Adrenal gland (tissue), 12 donors: ENCODE results near the gene MFAP3L. TPM values are rescaled to one million over a fixed set of nuclear protein-coding genes. Genes with fewer than 3 reads are reported as not detected.

Experiments
- DNase-seq, 7 donors: peaks; one replicate each; pipeline ENCODE4 v3.0.0-alpha.2; 2019 to 2020
- H3K27ac ChIP-seq, 5 donors: fragments of 200-600 bp; sonication (generic) in 4 of 5; 1 replicate in 3 of 5; 2 replicates in 2 of 5; pipeline versions ENCODE4 v1.5.1 to v1.8.0; 2016 to 2020; ENCODE audit warnings: mild to moderate bottlenecking in 1 of 5
- H3K27me3 ChIP-seq: fragments of 200-600 bp; 2 replicates; pipeline ENCODE4 v1.8.0; 2021
- H3K36me3 ChIP-seq, 2 donors: fragments of 200-600 bp; replicated peaks in 1 of 2; 1 replicate in 1 of 2; 2 replicates in 1 of 2; pipeline versions ENCODE4 v1.5.1 to v1.8.0; 2018 to 2022
- H3K4me1 ChIP-seq, 2 donors: fragments of 200-600 bp; replicated peaks in 1 of 2; 1 replicate in 1 of 2; 2 replicates in 1 of 2; pipeline versions ENCODE4 v1.5.1 to v1.8.0; 2018 to 2021
- H3K4me3 ChIP-seq, 4 donors: fragments of 200-600 bp; sonication (generic) in 3 of 4; one replicate each; pipeline ENCODE4 v1.5.1; 2016 to 2018
- H3K9me3 ChIP-seq, 3 donors: fragments of 200-600 bp; sonication (generic) in 1 of 3; replicated peaks in 1 of 3; 1 replicate in 2 of 3; 2 replicates in 1 of 3; pipeline versions ENCODE4 v1.5.1 to v1.8.0; 2016 to 2021
- CTCF ChIP-seq, 6 experiments: fragments of 450-650 bp in 4 of 6; fragments of 200-600 bp in 2 of 6; sonication (generic) in 1 of 6; IDR thresholded peaks; 1 replicate in 5 of 6; 2 replicates in 1 of 6; pipeline versions ENCODE4 v1.5.1 to v1.8.0; 2016 to 2021; ENCODE audit warnings: antibody characterized with exemption in 6 of 6, mild to moderate bottlenecking in 2 of 6, moderate library complexity in 1 of 6
- POLR2A ChIP-seq, 2 donors: fragments of 450-650 bp; IDR thresholded peaks; one replicate each; pipeline ENCODE4 v1.6.1; 2017; ENCODE audit warnings: antibody characterized with exemption in 2 of 2, mild to moderate bottlenecking in 2 of 2, moderate library complexity in 1 of 2
- WGBS, 4 donors: extraction: QIAGEN DNeasy Blood & Tissue Kit in 2 of 4; methylation state at CpG; one replicate each; pipeline versions ENCODE4 v1.1.5 to v1.1.7; 2013 to 2017; 5-methylcytosine and 5-hydroxymethylcytosine counted together
- intact Hi-C, 2 donors: fragments of 100-400 bp; cut with DNase I; formaldehyde crosslinking; loops; one replicate each; pipeline versions ENCODE4 v1.14.1 to v1.15.0; 2022 to 2023
- polyA plus RNA-seq, 3 donors: library from polyadenylated mRNA; stranded (reverse); fragments of 200-250 nt in 2 of 3; fragments of 350-450 nt in 1 of 3; fragmentation: Illumina TruSeq in 1 of 3; extraction: RNeasy Lipid Tissue Mini Kit (QIAGEN cat#74804) in 1 of 3; gene quantifications; one replicate each; pipeline ENCODE4 v1.2.3, GENCODE V29; 2013 to 2014
- total RNA-seq, 9 donors: library from RNA; depleted of rRNA in 4 of 9; stranded (reverse); fragments of >200 nt in 4 of 9; fragments of 120-200 nt in 1 of 9; fragmentation: NEBNext Ultra II Directional in 1 of 9; extraction: Animal tissue kit (Norgen Biotek cat#: 25700) in 1 of 9; gene quantifications; one replicate each; pipeline versions ENCODE4 v1.1.0 to v1.2.4, GENCODE V29; 2013 to 2023
- donor health status: healthy with polysubstance abuse.
- donor health status: Bipolar disorder and iron deficiency.
- donor health status: DM: yes; HTN: yes; CAD: no.
- donor health status: DM: no; HTN: no; CAD: no.
- donor health status: DM: no; HTN: no; CAD: no.
- donor health status: DM: yes; HTN: yes; CAD: no.

MFAP3L gene
- total and polyA plus RNA-seq, 12 donors = 0.94 to 13.7 (median 3.8) TPM

GRCh38 chr4:170035231-170035630, 9.0 kb upstream of the MFAP3L start:
- TF ChIP-seq POLR2A (IDR thresholded peaks at IDR 0.05) (no peak), CTCF (IDR thresholded peaks at IDR 0.05) (no peak)
- H3K4me1 ChIP-seq = no peaks in the 10 kb centered on the region
- 48 to 93% (median 59%) methylated on average over 1 of the region's 1 CpG for WGBS, 4 donors
- H3K4me3 ChIP-seq = no peak overlapping the region
- DNase-seq = no peak
- no peak overlapping the region for H3K27ac ChIP-seq
- no peaks in the 10 kb centered on the region for H3K36me3 ChIP-seq
- no peaks in the 10 kb centered on the region for H3K27me3 ChIP-seq
- intact Hi-C loops = no loop called here
- no peaks in the 10 kb centered on the region for H3K9me3 ChIP-seq

GRCh38 chr4:170033999-170034398, 7.8 kb upstream of the MFAP3L start:
- Histone ChIP-seq H3K4me1 (no peaks in the 10 kb centered on the region), H3K27me3 (no peaks in the 10 kb centered on the region), H3K27ac (no peak overlapping the region), H3K9me3 (no peaks in the 10 kb centered on the region), H3K4me3 (no peak overlapping the region), H3K36me3 (no peaks in the 10 kb centered on the region)
- WGBS, 4 donors = 84 to 95% (median 91%) methylated on average over 2 of the region's 2 CpGs
- no peak for TF ChIP-seq POLR2A (IDR thresholded peaks at IDR 0.05)
- no peak for TF ChIP-seq CTCF (IDR thresholded peaks at IDR 0.05)
- intact Hi-C loops = no loop called here
- no peak for DNase-seq

GRCh38 chr4:170030121-170030520, 3.9 kb upstream of the MFAP3L start:
- intact Hi-C loops = no loop called here
- no peak for DNase-seq
- 16 to 51% (median 43%) methylated on average over 1 of the region's 1 CpG for WGBS, 4 donors
- Histone ChIP-seq H3K27ac (no peak overlapping the region), H3K4me1 (no peaks in the 10 kb centered on the region), H3K9me3 (no peaks in the 10 kb centered on the region), H3K36me3 (no peaks in the 10 kb centered on the region), H3K27me3 (no peaks in the 10 kb centered on the region), H3K4me3 (no peak overlapping the region)
- TF ChIP-seq CTCF (IDR thresholded peaks at IDR 0.05) (no peak), POLR2A (IDR thresholded peaks at IDR 0.05) (no peak)

GRCh38 chr4:170027181-170027829, 1.1 kb upstream of the MFAP3L start:
- 2 to 5% (median 3%) methylated on average over 15 to 37 of the region's 37 CpGs for WGBS, 4 donors
- Histone ChIP-seq H3K27ac (peak overlapping the region in 4 of 5 donors; percentile 32 to 89 (median 78)), H3K4me3 (peak overlapping the region in 2 of 4 donors; percentile 72 to 90), H3K9me3 (no peaks in the 10 kb centered on the region), H3K36me3 (no peaks in the 10 kb centered on the region), H3K4me1 (no peaks in the 10 kb centered on the region), H3K27me3 (no peaks in the 10 kb centered on the region)
- peak in 1 of 2 donors; percentile 89 for TF ChIP-seq POLR2A (IDR thresholded peaks at IDR 0.05)
- TF ChIP-seq CTCF (IDR thresholded peaks at IDR 0.05) = no peak
- DNase-seq = peak; percentile 93 to 97 (median 95)
- intact Hi-C loops = no loop called here
